ENCODE data around the gene MRO. TPM values are rescaled to one million over a fixed set of nuclear protein-coding genes. Genes with fewer than 3 reads are reported as not detected.

Gene MRO
- polyA plus RNA-seq, 2 of the 4 experiments (the other 2 are of a cell fraction): 0.31 to 0.39 TPM

DNA sequence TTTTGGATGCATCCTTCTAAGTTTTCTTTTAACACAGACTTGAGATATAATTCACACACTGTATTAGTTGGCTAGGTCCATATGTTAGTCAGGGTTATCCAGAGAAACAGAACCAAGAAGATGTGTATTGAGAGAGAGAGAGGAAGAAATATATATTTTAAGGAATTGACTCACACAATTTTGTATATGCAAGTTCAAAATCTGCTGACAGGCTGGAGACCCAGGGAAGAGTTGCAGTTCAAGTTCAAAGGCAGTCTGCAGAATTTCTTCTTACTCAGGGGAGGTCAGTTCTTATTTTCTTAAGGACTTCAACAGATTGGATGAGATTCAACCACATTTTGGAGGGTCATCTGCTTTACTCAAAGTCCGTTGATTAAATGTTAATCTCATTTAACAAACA, 23.0 kb upstream of the MRO start:
- no peak for ATAC-seq
- peaks cover 22% of the 10 kb centered on the region for H3K4me1 ChIP-seq
- no peak for DNase-seq (ENCODE audit: low read depth in 1 of 2, low spot score in 1 of 2)
- ChIA-PET POLR2A (no interaction called here), CTCF (no interaction called here)
- WGBS (ENCODE audit: missing lambda C conversion rate): 62% methylated on average over 1 of the region's 1 CpG
- no peaks in the 10 kb centered on the region for H3K9me3 ChIP-seq
- no peak overlapping the region for H3K27ac ChIP-seq
- no peak for TF ChIP-seq ZNF302 (CRISPR knock-in tag; IDR thresholded peaks at IDR 0.05)
- TF ChIP-seq PHF8 (IDR thresholded peaks at IDR 0.05; ENCODE audit: borderline replicate concordance, low read depth): no peak
- no peak for TF ChIP-seq RNF2 (IDR thresholded peaks at IDR 0.05; ENCODE audit: borderline replicate concordance, low read depth)
- no peak for TF ChIP-seq RARB (CRISPR knock-in tag; IDR thresholded peaks at IDR 0.05)
- no peak for TF ChIP-seq SREBF2 (IDR thresholded peaks at IDR 0.05)
- no peak for TF ChIP-seq CEBPB (IDR thresholded peaks at IDR 0.05)
- no peak for TF ChIP-seq FOSB (CRISPR knock-in tag; IDR thresholded peaks at IDR 0.05)
- TF ChIP-seq CBX2 (IDR thresholded peaks at IDR 0.05; ENCODE audit: borderline replicate concordance, low read depth): no peak
- no peak for TF ChIP-seq TFCP2L1 (CRISPR knock-in tag; IDR thresholded peaks at IDR 0.05)
- TF ChIP-seq RAD21 (conservative IDR thresholded peaks at IDR 0.05 in 1 of 2, IDR thresholded peaks at IDR 0.05 in 1 of 2): no peak
- no peak for TF ChIP-seq POLR2AphosphoS2 (conservative IDR thresholded peaks at IDR 0.05; ENCODE audit: low read length)
- TF ChIP-seq ZSCAN20 (CRISPR knock-in tag; IDR thresholded peaks at IDR 0.05): no peak
- TF ChIP-seq NPAS2 (CRISPR knock-in tag; IDR thresholded peaks at IDR 0.05; ENCODE audit: borderline replicate concordance): no peak
- no peak overlapping the region for H3K4me2 ChIP-seq
- H3K4me3 ChIP-seq: no peak overlapping the region
- FAIRE-seq: no peak

DNA sequence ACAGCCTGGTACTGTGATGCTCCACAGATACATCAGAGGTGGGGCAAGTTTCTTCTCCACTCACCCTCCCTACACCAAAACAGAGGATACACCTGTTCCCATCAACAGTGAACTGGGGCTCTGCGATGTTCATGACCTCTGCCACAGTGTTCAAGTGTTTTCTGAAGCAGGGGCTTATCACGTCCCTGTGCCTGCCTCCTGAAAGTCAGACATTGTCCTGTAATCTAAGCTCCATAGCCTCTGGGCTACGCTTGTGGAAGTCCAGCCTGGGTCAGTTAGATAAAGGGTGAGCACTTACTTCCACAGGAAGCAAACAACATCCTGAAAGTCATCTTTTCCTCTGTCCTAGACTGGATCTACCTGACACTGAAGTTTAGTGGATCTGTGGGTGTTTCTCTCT, 20.2 kb upstream of the MRO start:
- ChIA-PET CTCF (interaction anchor here (1.0 to 2.2 kb wide), 4 partner anchors 17 to 27 kb away, joined by 3 to 5 read pairs (median 4); no protein-coding TSS in a partner anchor), POLR2A (no interaction called here)
- Histone ChIP-seq H3K4me1 (peaks cover 19% of the 10 kb centered on the region), H3K4me2 (no peak overlapping the region), H3K4me3 (no peak overlapping the region), H3K9me3 (no peaks in the 10 kb centered on the region), H3K27ac (no peak overlapping the region)
- TF ChIP-seq PHF8 (IDR thresholded peaks at IDR 0.05; ENCODE audit: borderline replicate concordance, low read depth): no peak
- no peak for TF ChIP-seq HEYL (CRISPR knock-in tag; IDR thresholded peaks at IDR 0.05)
- TF ChIP-seq ZC3H11A (IDR thresholded peaks at IDR 0.05): no peak
- no peak for TF ChIP-seq TFCP2L1 (CRISPR knock-in tag; IDR thresholded peaks at IDR 0.05)
- TF ChIP-seq NPAS2 (CRISPR knock-in tag; IDR thresholded peaks at IDR 0.05; ENCODE audit: borderline replicate concordance): no peak
- TF ChIP-seq POLR2A (IDR thresholded peaks at IDR 0.05; ENCODE audit: low read length): no peak
- no peak for TF ChIP-seq CHD4 (IDR thresholded peaks at IDR 0.05; ENCODE audit: borderline replicate concordance)
- no peak for TF ChIP-seq TP53 (CRISPR knock-in tag; IDR thresholded peaks at IDR 0.05)
- TF ChIP-seq RCOR1 (IDR thresholded peaks at IDR 0.05; ENCODE audit: low read depth, low read length): no peak
- TF ChIP-seq RFX5 (IDR thresholded peaks at IDR 0.05): no peak
- ATAC-seq: no peak; a peak in 1 of 6 replicates
- FAIRE-seq: no peak
- no peak for DNase-seq (ENCODE audit: low read depth in 1 of 2, low spot score in 1 of 2)
- WGBS (ENCODE audit: missing lambda C conversion rate): 88% methylated on average over 3 of the region's 3 CpGs

DNA sequence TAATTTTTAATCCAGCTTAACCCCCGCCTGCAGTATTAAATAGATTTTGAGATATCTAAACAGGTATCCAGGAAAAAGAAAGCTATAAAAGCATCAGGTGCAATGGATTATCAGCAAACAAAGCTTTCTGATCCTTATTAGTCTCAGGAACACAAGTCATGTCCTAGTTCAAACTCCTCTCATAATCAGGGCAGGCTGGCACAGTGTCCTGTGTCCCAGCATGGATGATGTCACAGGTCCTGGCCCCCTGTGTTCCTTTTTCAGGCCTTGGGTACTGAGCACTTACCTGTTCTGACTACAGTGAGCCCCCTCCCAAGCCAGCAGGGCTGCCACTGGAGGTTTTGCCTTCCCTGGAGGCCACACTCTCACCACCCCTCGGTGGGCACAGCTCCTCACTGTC, 19.5 kb upstream of the MRO start:
- CTCF ChIA-PET: interaction anchor here (1.0 to 2.0 kb wide), 4 partner anchors 8 to 20 kb away, joined by 3 to 6 read pairs (median 4); no protein-coding TSS in a partner anchor

More for the DNA sequence above, 19.5 kb upstream of the MRO start:
- peaks cover 12% of the 10 kb centered on the region for H3K4me1 ChIP-seq
- no peaks in the 10 kb centered on the region for H3K9me3 ChIP-seq
- no peak overlapping the region for H3K4me3 ChIP-seq
- DNase-seq (ENCODE audit: low read depth in 1 of 2, low spot score in 1 of 2): no peak
- POLR2A ChIA-PET: no interaction called here
- H3K27ac ChIP-seq: no peak overlapping the region
- TF ChIP-seq, protein P1, sequence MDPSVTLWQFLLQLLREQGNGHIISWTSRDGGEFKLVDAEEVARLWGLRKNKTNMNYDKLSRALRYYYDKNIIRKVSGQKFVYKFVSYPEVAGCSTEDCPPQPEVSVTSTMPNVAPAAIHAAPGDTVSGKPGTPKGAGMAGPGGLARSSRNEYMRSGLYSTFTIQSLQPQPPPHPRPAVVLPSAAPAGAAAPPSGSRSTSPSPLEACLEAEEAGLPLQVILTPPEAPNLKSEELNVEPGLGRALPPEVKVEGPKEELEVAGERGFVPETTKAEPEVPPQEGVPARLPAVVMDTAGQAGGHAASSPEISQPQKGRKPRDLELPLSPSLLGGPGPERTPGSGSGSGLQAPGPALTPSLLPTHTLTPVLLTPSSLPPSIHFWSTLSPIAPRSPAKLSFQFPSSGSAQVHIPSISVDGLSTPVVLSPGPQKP (IDR thresholded peaks at IDR 0.05; ENCODE audit: low read depth, low read length): no peak
- no peak for TF ChIP-seq POLR2A (IDR thresholded peaks at IDR 0.05; ENCODE audit: low read length)
- TF ChIP-seq, protein P2, sequence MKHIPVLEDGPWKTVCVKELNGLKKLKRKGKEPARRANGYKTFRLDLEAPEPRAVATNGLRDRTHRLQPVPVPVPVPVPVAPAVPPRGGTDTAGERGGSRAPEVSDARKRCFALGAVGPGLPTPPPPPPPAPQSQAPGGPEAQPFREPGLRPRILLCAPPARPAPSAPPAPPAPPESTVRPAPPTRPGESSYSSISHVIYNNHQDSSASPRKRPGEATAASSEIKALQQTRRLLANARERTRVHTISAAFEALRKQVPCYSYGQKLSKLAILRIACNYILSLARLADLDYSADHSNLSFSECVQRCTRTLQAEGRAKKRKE (CRISPR knock-in tag; IDR thresholded peaks at IDR 0.05; ENCODE audit: low read depth): no peak
- no peak for TF ChIP-seq MAFK (IDR thresholded peaks at IDR 0.05; ENCODE audit: partially characterized antibody)
- no peak for TF ChIP-seq EP300 (IDR thresholded peaks at IDR 0.05)
- TF ChIP-seq SMC3 (IDR thresholded peaks at IDR 0.05): no peak
- no peak for TF ChIP-seq NFE2L2 (conservative IDR thresholded peaks at IDR 0.05; ENCODE audit: low read length)
- no peak for TF ChIP-seq HOXA7 (CRISPR knock-in tag; IDR thresholded peaks at IDR 0.05)
- no peak for TF ChIP-seq MAZ (IDR thresholded peaks at IDR 0.05; ENCODE audit: borderline replicate concordance, low read depth, low read length)
- TF ChIP-seq CBX2 (IDR thresholded peaks at IDR 0.05; ENCODE audit: borderline replicate concordance, low read depth): no peak
- TF ChIP-seq HOXB13 (CRISPR knock-in tag; IDR thresholded peaks at IDR 0.05; ENCODE audit: low read depth): no peak
- no peak for FAIRE-seq
- 75% methylated on average over 2 of the region's 2 CpGs for WGBS (ENCODE audit: missing lambda C conversion rate)
- H3K4me2 ChIP-seq: no peak overlapping the region
- ATAC-seq: no peak

Measured in A549 (cell line).